ENCODE results near the gene SBF2. TPM values are rescaled to one million over a fixed set of nuclear protein-coding genes. Genes with fewer than 3 reads are reported as not detected.

Gene SBF2
- total RNA-seq, 4 donors from 2014 or later, result 67.5 to 92.9 (median 71.6) TPM

DNA sequence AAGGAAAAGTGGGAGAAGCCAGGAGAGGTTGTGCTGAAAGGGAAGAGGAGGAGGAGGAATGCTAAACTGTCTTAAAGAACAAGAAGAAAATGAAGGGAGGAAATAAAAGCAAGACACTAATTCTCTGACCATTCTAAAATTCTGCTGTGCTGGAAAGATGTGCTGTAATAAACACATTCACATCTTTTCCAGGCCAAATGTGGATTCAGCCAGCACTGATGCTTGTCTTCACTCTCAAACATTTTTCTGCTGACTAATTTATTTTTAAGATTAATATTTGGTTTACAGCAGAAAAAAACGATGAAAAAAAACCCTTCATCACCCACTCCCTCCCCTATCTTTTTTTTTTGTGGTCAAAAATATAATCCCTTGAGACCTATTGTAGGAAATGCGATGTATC, 406.5 kb downstream of the SBF2 start:
- TF ChIP-seq, protein P1, sequence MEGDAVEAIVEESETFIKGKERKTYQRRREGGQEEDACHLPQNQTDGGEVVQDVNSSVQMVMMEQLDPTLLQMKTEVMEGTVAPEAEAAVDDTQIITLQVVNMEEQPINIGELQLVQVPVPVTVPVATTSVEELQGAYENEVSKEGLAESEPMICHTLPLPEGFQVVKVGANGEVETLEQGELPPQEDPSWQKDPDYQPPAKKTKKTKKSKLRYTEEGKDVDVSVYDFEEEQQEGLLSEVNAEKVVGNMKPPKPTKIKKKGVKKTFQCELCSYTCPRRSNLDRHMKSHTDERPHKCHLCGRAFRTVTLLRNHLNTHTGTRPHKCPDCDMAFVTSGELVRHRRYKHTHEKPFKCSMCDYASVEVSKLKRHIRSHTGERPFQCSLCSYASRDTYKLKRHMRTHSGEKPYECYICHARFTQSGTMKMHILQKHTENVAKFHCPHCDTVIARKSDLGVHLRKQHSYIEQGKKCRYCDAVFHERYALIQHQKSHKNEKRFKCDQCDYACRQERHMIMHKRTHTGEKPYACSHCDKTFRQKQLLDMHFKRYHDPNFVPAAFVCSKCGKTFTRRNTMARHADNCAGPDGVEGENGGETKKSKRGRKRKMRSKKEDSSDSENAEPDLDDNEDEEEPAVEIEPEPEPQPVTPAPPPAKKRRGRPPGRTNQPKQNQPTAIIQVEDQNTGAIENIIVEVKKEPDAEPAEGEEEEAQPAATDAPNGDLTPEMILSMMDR (IDR thresholded peaks at IDR 0.05), result no peak
- no peak for TF ChIP-seq POLR2A (IDR thresholded peaks at IDR 0.05)
- Histone ChIP-seq H3K9me3 (no peaks in the 10 kb centered on the region), H3K36me3 (no peaks in the 10 kb centered on the region), H3K27me3 (no peaks in the 10 kb centered on the region), H3K4me1 (no peaks in the 10 kb centered on the region), H3K27ac (no peak overlapping the region), H3K4me3 (replicated peaks in 1 of 3) (no peak overlapping the region)
- 63 to 77% methylated on average over 2 of the region's 2 CpGs for WGBS, 2 donors
- intact Hi-C loops (cut with DNase I), result no loop called here
- no peak for DNase-seq

DNA sequence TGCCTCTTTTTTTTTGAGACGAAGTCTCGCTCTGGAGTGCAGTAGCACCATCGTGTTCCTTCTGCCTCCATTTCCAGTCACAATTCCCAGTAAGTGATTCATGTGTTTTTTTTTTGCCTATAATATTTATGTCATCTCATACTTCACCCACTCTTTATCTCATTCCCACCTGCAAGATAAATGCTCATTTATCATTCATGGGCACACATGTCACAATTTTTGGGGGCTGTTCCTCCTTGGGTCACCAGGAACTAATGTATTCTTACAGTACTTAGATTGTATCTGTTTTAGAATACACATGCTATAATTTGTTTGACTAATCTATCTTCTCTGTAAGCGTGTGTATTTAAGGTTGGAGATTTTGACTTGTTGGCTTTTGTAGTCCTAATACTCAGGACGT, 407.4 kb downstream of the SBF2 start:
- DNase-seq, result no peak
- H3K27ac ChIP-seq, result no peak overlapping the region
- 95 to 96% methylated on average over 5 of the region's 5 CpGs for WGBS, 2 donors
- no peaks in the 10 kb centered on the region for H3K9me3 ChIP-seq
- H3K36me3 ChIP-seq, result no peaks in the 10 kb centered on the region
- H3K4me3 ChIP-seq (replicated peaks in 1 of 3), result no peak overlapping the region
- H3K27me3 ChIP-seq, result no peaks in the 10 kb centered on the region
- H3K4me1 ChIP-seq, result no peaks in the 10 kb centered on the region
- no peak for TF ChIP-seq POLR2A (IDR thresholded peaks at IDR 0.05)
- TF ChIP-seq, protein P1 (IDR thresholded peaks at IDR 0.05), result no peak
- intact Hi-C loops (cut with DNase I), result no loop called here

DNA sequence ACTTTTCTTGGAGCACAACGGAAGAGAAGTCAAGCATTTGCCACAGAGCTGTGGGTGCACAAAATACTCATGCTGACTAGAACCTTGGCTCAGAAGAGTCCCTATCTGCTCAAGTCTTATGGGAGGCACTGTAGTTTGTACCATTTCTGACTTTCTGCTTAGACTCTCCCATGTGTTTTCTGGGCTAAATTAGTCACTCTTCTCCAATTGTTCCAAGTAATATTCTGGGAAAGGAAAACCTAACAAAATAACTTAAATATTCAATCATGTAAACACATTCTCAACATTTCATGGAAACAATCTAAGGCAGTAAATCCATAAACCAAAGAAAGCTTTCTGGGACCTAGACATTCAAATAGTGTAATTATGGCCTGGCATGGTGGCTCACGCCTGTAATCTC, 409.4 kb downstream of the SBF2 start:
- 93 to 95% methylated on average over 2 of the region's 2 CpGs for WGBS, 2 donors
- Histone ChIP-seq H3K27me3 (no peaks in the 10 kb centered on the region), H3K36me3 (no peaks in the 10 kb centered on the region), H3K27ac (no peak overlapping the region), H3K4me3 (replicated peaks in 1 of 3) (no peak overlapping the region), H3K4me1 (no peaks in the 10 kb centered on the region), H3K9me3 (no peaks in the 10 kb centered on the region)
- DNase-seq, result no peak
- TF ChIP-seq, protein P1 (IDR thresholded peaks at IDR 0.05), result no peak
- TF ChIP-seq POLR2A (IDR thresholded peaks at IDR 0.05), result no peak
- intact Hi-C loops (cut with DNase I), result no loop called here

DNA sequence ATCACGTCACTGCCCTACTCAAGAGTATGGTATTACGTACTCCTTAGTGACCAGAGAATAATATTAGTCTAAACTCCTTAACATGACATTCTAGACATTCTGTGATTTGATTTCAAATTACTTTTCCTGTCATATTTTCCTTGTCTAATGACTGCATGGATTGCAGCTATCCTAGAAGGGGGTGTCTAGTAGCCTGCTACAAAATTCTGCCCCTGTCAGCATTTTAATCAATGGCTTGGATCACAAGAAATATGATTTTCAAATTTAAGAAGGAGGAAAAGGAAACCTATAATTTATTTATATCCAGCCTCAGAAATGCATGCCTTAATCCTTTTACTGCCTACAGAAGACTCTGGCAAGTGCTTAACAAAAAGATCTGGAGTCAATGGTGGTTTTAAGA, 413.4 kb downstream of the SBF2 start:
- Histone ChIP-seq H3K27ac (no peak overlapping the region), H3K4me3 (replicated peaks in 1 of 3) (no peak overlapping the region), H3K27me3 (no peaks in the 10 kb centered on the region), H3K9me3 (no peaks in the 10 kb centered on the region), H3K36me3 (no peaks in the 10 kb centered on the region), H3K4me1 (no peaks in the 10 kb centered on the region)
- intact Hi-C loops (cut with DNase I), result no loop called here
- WGBS, 2 donors, result 96 to 99% methylated on average over 2 of the region's 2 CpGs
- TF ChIP-seq, protein P1 (IDR thresholded peaks at IDR 0.05), result no peak
- TF ChIP-seq POLR2A (IDR thresholded peaks at IDR 0.05), result no peak
- DNase-seq, result no peak

DNA sequence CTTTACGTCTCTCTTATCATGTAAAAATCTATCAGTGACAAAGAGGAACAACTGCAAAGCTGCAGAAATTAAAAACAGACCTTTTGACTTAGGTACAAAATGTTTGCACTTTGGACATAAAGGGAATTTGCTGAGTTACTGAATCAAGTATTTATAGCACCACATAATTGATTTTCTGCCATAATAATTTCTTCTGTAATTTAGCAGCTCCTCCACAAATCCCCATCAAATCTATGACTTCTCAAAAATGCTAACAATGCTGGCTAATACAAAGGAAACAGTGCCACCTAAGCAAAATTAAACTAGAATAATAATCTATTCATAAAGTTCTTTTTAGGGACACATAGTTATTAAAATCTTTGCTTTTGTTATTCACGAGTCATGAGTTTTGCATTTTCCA, 415.1 kb downstream of the SBF2 start:
- Histone ChIP-seq H3K4me3 (replicated peaks in 1 of 3) (no peak overlapping the region), H3K36me3 (no peaks in the 10 kb centered on the region), H3K4me1 (no peaks in the 10 kb centered on the region), H3K27me3 (no peaks in the 10 kb centered on the region), H3K9me3 (no peaks in the 10 kb centered on the region), H3K27ac (no peak overlapping the region)
- no peak for DNase-seq
- intact Hi-C loops (cut with DNase I), result no loop called here
- 90 to 91% methylated on average over 2 of the region's 2 CpGs for WGBS, 2 donors
- TF ChIP-seq, protein P1 (IDR thresholded peaks at IDR 0.05), result no peak
- TF ChIP-seq POLR2A (IDR thresholded peaks at IDR 0.05), result no peak
